Astrocyte (in vitro differentiated cells and primary cell): ENCODE measurements around the gene TUBA1C. TPM values are rescaled to one million over a fixed set of nuclear protein-coding genes. Genes with fewer than 3 reads are reported as not detected.
A peak's percentile ranks its signal among the peaks of the same experiment; 100 is the strongest.

Experiments
- DNase-seq: peaks from one replicate; pipeline ENCODE4 v3.0.0-alpha.2; 2010; ENCODE audit warnings: low read depth
- FAIRE-seq: peaks from 2 replicates; lab custom pipeline; 2011; peaks lifted over from hg19 to GRCh38; lab: Jason Lieb, UNC
- H2AFZ ChIP-seq: 2 replicates; pipeline ENCODE4 v1.6.0; 2012; ENCODE audit warnings: low read depth, low read length, inconsistent platforms
- H3K27ac ChIP-seq: 2 replicates; pipeline ENCODE4 v1.5.1; 2011; ENCODE audit warnings: low read depth, low read length, inconsistent platforms
- H3K27me3 ChIP-seq: 2 replicates; pipeline ENCODE4 v1.6.0; 2011; ENCODE audit warnings: low read length, inconsistent platforms; ENCODE audit not compliant: insufficient read depth
- H3K36me3 ChIP-seq: 2 replicates; pipeline ENCODE4 v1.5.1; 2011; ENCODE audit warnings: low read length, inconsistent platforms; ENCODE audit not compliant: insufficient read depth
- H3K4me1 ChIP-seq: 2 replicates; pipeline ENCODE4 v1.5.1; 2011; ENCODE audit warnings: low read length, inconsistent platforms; ENCODE audit not compliant: insufficient read depth
- H3K4me2 ChIP-seq: 2 replicates; pipeline ENCODE4 v1.6.0; 2012; ENCODE audit warnings: low read length, inconsistent platforms
- H3K4me3 ChIP-seq: 2 replicates; pipeline ENCODE4 v1.5.1; 2011; ENCODE audit warnings: low read depth, mild to moderate bottlenecking, low read length, inconsistent platforms; ENCODE audit not compliant: insufficient read depth
- H3K79me2 ChIP-seq: 2 replicates; pipeline ENCODE4 v1.6.0; 2012; ENCODE audit warnings: mild to moderate bottlenecking, low read length, inconsistent platforms; ENCODE audit not compliant: insufficient read depth
- H3K9ac ChIP-seq: 2 replicates; pipeline ENCODE4 v1.6.0; 2012; ENCODE audit warnings: mild to moderate bottlenecking, low read length, inconsistent platforms
- H3K9me3 ChIP-seq: 2 replicates; pipeline ENCODE4 v1.5.1; 2012; ENCODE audit warnings: low read depth, mild to moderate bottlenecking, low read length, inconsistent platforms; ENCODE audit not compliant: insufficient read depth
- H4K20me1 ChIP-seq: 2 replicates; pipeline ENCODE4 v1.6.0; 2012; ENCODE audit warnings: low read length, inconsistent platforms; ENCODE audit not compliant: insufficient read depth
- H3K27ac Mint-ChIP-seq: one replicate; pipeline ENCODE4 v1.8.0; 2021; ENCODE audit warnings: mild to moderate bottlenecking, mixed read lengths; ENCODE audit not compliant: unreplicated experiment
- H3K27me3 Mint-ChIP-seq: one replicate; pipeline ENCODE4 v1.8.0; 2021; ENCODE audit warnings: low read depth, mixed read lengths; ENCODE audit not compliant: unreplicated experiment
- H3K36me3 Mint-ChIP-seq: one replicate; pipeline ENCODE4 v1.8.0; 2021; ENCODE audit warnings: low read depth, mixed read lengths; ENCODE audit not compliant: unreplicated experiment
- H3K4me1 Mint-ChIP-seq: one replicate; pipeline ENCODE4 v1.8.0; 2021; ENCODE audit warnings: low read depth, mixed read lengths; ENCODE audit not compliant: unreplicated experiment
- H3K4me3 Mint-ChIP-seq: one replicate; pipeline ENCODE4 v1.8.0; 2021; ENCODE audit warnings: mild to moderate bottlenecking, moderate library complexity, mixed read lengths; ENCODE audit not compliant: unreplicated experiment
- H3K9me3 Mint-ChIP-seq: one replicate; pipeline ENCODE4 v1.8.0; 2021; ENCODE audit warnings: mild to moderate bottlenecking, mixed read lengths; ENCODE audit not compliant: unreplicated experiment
- CTCF ChIP-seq: IDR thresholded peaks from 2 replicates; pipeline ENCODE4 v1.5.1; 2011; ENCODE audit warnings: low read depth, mild to moderate bottlenecking, inconsistent platforms, low read length, moderate library complexity; ENCODE audit not compliant: insufficient read depth
- EZH2 ChIP-seq: IDR thresholded peaks from 2 replicates; pipeline ENCODE4 v1.6.1; 2012; ENCODE audit warnings: mild to moderate bottlenecking, low read length, inconsistent platforms; ENCODE audit not compliant: insufficient read depth
- total RNA-seq: library from RNA; stranded (reverse); gene quantifications from 2 replicates; pipeline ENCODE4 v1.2.1, GENCODE V29; 2021

Gene TUBA1C
- total RNA-seq, 1 donor from 2014 or later = 408 TPM

GRCh38 chr12:49294086-49294803 lies 29.4 kb downstream of the TUBA1C start:
- Histone ChIP-seq H3K27me3 (peaks cover 47% of the 10 kb centered on the region), H4K20me1 (no peaks in the 10 kb centered on the region), H3K4me1 (peaks cover 2% of the 10 kb centered on the region), H3K27ac (no peak overlapping the region), H3K36me3 (no peaks in the 10 kb centered on the region), H2AFZ (no peak overlapping the region), H3K9ac (no peak overlapping the region), H3K4me3 (no peak overlapping the region), H3K79me2 (no peaks in the 10 kb centered on the region), H3K9me3 (no peaks in the 10 kb centered on the region), H3K4me2 (no peak overlapping the region)
- Mint-ChIP-seq H3K4me3 (no peak overlapping the region), H3K27ac (no peak overlapping the region), H3K9me3 (peaks cover 2% of the 10 kb centered on the region), H3K36me3 (no peaks in the 10 kb centered on the region), H3K4me1 (no peaks in the 10 kb centered on the region), H3K27me3 (peaks cover 67% of the 10 kb centered on the region)
- TF ChIP-seq EZH2 = no peak
- FAIRE-seq (no peak), DNase-seq (no peak)

- DNase-seq = no peak
- H3K27me3 ChIP-seq = peaks cover 47% of the 10 kb centered on the region
- H3K27ac Mint-ChIP-seq = no peak overlapping the region
- no peak overlapping the region for H2AFZ ChIP-seq
- no peak overlapping the region for H3K4me3 ChIP-seq
- peaks cover 2% of the 10 kb centered on the region for H3K9me3 Mint-ChIP-seq
- H3K79me2 ChIP-seq = no peaks in the 10 kb centered on the region
- H3K36me3 ChIP-seq = no peaks in the 10 kb centered on the region
- TF ChIP-seq EZH2 = no peak
- TF ChIP-seq CTCF = no peak
- H3K9me3 ChIP-seq = no peaks in the 10 kb centered on the region
- peaks cover 2% of the 10 kb centered on the region for H3K4me1 ChIP-seq
- H3K4me3 Mint-ChIP-seq = no peak overlapping the region
- no peaks in the 10 kb centered on the region for H3K36me3 Mint-ChIP-seq
- no peaks in the 10 kb centered on the region for H4K20me1 ChIP-seq
- H3K4me1 Mint-ChIP-seq = no peaks in the 10 kb centered on the region
- no peak overlapping the region for H3K4me2 ChIP-seq
- no peak overlapping the region for H3K27ac ChIP-seq
- FAIRE-seq = no peak
- H3K27me3 Mint-ChIP-seq = peaks cover 66% of the 10 kb centered on the region
- H3K9ac ChIP-seq = no peak overlapping the region
Observed at GRCh38 chr12:49294804-49295081, 29.9 kb downstream of the TUBA1C start.

GRCh38 chr12:49295082-49295936 lies 30.4 kb downstream of the TUBA1C start, which contains the start of gene PRPH:
Gene PRPH, plus strand, starts transcription at chr12:49295147. Its CDS starts 54 bp downstream, at chr12:49295201.
- Histone ChIP-seq H3K79me2 (no peaks in the 10 kb centered on the region), H2AFZ (peak within 1 kb of the TSS; percentile 41), H3K9me3 (no peaks in the 10 kb centered on the region), H3K4me3 (no peak within 1 kb of the TSS), H3K4me1 (peaks cover 2% of the 10 kb centered on the region), H3K4me2 (peak within 1 kb of the TSS; percentile 33), H3K27me3 (peaks cover 47% of the 10 kb centered on the region), H3K36me3 (no peaks in the 10 kb centered on the region), H3K9ac (no peak within 1 kb of the TSS), H4K20me1 (no peaks in the 10 kb centered on the region), H3K27ac (no peak within 1 kb of the TSS)
- DNase-seq (no peak), FAIRE-seq (no peak)
- H3K27ac Mint-ChIP-seq = no peak within 1 kb of the TSS
- H3K4me1 Mint-ChIP-seq = no peaks in the 10 kb centered on the region
- peaks cover 2% of the 10 kb centered on the region for H3K9me3 Mint-ChIP-seq
- peaks cover 66% of the 10 kb centered on the region for H3K27me3 Mint-ChIP-seq
- TF ChIP-seq EZH2 (peak; percentile 59), CTCF (no peak)
- no peaks in the 10 kb centered on the region for H3K36me3 Mint-ChIP-seq
- no peak within 1 kb of the TSS for H3K4me3 Mint-ChIP-seq
